ENCODE results near the gene PBRM1.
"Not testable (repeated sequence)": the region's sequence is repeated elsewhere in the genome, so short reads cannot be mapped to it uniquely, and the experiment has no call there.

PBRM1 gene

DNA sequence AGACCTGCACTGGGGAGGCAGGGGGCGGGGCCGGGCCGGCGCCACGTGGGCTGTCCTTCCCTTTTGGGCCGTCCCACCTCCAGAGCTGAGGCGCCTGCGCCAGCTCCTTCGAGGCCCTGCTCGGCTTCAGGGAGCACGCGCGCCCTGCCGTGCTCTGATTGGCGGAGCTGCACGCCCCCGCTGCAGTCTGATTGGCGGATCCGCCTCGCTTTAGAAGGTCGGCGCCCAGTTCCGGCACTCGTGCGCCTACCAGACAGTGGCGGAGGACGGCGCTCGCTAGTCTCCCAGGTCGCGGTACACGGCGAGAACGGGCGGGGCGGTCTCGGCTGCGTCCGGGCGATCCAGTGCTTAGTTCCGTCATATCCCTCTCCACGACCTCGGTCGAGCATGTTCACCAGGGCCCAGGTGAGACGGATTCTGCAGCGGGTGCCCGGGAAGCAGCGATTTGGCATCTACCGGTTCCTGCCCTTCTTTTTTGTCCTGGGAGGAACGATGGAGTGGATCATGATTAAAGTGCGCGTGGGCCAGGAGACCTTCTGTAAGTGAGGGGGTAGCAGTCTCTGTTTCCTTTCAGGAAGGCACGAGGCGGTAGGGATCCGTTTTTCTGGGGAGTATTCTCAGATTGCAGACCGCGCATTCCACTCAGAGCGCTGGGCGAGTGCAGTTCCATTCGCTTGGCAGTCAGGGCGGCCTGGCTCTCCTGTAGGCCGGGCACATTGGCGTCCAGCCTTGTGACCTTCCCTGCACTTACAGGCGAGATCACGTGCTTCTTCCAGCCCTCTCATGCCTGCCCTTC lies 149.1 kb downstream of the PBRM1 start, which contains the start of gene UQCC5:
Gene UQCC5 (plus strand): TSS at position 237 of the 796 bp plus-strand sequence. CDS start 151 bp downstream, at position 388.
- DNase-seq (ENCODE audit: low read depth in 2 of 2), result peak; percentile 96 to 97

DNA sequence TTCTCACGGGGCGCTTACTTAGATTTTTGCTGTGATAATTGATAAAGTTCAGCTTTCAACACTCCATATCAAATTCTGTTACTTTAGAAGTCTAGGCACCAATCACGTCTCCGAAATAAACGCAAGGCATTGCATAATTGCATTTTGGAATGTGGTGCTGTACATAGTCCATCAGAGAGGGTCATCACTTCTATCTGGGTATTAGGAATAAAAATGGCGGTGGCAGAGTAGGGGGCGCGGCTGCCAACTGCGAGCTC lies 149.7 kb downstream of the PBRM1 start:
- no peak for DNase-seq (ENCODE audit: low read depth in 2 of 2)

DNA sequence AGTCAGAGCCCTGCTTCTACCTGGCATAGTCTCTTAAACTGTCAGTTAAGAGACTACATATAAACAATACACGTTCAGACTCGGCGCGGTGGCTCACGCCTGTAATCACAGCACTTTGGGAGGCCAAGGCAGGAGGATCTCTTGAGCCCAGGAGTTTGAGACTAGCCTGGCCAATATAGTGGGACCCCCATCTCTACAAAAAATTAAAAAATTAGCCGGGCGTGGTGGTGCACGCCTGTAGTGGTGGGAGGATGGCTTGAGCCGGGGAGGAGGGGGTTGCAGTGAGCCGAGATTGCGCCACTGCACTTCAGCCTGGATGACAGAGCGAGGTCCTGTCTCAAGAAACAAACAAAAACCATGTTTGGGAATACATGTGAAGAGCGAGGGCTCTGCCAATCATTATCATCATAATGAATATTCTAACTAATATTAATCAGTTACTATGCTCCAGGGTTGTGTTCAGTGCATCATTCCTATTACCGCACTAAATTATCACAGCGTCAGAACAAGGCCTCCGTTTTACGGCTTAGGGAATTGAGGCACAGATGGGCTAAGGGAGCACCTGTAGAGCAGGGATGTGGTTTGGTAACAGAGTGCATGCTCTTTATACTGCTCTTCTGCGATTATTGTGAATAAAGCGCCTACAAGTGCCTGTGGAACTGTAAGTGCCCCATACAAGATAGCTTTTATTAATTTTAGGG lies 150.2 kb downstream of the PBRM1 start:
- no peak for DNase-seq (ENCODE audit: low read depth in 2 of 2)

DNA sequence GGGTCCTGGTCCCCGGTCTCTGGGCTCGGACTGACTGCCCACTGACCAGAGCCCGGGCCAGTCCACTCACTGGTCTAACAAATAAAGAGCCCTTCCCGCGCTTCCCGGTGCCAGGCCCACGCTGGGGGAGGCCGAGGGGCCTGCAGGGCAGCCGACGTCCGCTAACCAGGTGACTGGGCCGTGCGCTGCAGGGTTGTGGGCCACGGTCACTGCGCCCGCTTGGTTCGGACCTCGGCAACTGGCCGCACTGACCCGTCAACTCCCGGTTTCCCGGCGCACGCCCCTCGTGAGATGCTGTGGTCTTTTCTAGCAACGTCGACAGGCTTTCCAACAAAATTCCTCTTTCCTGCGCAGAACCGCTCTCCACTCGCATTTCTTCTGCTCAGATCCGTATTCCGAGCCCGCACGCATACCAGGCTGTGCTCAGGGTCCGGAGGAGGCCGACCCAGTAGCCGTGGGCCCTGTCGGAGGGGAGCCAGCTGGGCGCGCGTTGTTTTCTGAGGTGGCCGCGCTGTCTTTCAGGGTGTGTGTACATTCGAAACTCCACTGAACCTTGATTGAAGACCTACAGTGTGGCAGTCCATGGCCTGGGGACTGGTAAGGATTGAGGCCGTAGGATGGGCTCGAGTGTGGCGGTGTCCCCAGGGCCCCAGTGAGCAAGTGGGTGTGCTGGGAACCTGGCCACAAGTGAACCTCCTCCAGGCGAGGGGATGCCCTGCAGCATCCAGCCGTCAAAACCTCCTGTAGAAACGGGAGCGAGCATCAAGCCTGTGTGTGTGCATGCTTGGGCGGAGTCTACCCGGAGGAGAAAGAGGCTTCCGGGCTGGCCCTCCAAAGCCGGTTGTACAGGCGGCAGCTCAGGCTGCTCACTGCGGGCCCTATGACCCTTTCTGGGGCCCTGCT lies 151.2 kb downstream of the PBRM1 start:
- no peak for DNase-seq (ENCODE audit: low read depth in 2 of 2)

DNA sequence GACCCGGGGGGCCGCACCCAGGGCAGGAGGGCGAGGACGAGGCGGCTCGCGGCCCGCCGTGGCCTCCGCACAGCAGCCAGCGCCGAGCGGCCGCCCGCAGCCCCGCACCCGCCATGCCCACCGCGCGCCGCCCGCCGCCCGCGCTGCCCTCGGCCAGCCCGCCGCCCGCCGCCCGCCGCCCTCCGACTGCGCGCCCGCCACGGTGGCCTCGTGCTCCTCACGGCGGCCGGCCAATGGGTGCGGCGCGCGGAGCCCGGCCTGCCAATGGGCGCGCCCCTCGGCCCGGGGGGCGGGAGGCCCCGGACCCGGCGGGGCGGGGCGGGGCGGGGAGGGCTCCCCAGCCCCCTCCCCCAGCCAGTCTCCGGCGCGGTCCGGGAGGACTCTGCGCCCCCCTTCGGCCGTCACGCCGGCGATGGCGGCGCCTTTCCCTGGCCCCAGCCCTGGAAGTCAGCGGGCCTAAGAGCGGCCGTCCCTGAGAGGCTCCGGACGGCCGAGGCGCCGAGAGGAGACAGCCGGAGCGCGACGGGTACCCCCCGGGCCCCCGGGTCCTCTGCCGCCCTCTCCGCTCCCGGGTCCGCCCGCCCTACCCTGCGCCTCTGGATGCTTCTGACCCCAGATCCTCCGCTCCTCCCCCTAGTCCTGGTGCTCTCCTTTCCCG lies 152.0 kb downstream of the PBRM1 start, which contains the start of gene NT5DC2:
Gene NT5DC2 (minus strand): TSS at position 235 of the 658 bp plus-strand sequence. CDS start 120 bp downstream, at position 115.
- DNase-seq (ENCODE audit: low read depth in 2 of 2), result peak; percentile 52 to 55

DNA sequence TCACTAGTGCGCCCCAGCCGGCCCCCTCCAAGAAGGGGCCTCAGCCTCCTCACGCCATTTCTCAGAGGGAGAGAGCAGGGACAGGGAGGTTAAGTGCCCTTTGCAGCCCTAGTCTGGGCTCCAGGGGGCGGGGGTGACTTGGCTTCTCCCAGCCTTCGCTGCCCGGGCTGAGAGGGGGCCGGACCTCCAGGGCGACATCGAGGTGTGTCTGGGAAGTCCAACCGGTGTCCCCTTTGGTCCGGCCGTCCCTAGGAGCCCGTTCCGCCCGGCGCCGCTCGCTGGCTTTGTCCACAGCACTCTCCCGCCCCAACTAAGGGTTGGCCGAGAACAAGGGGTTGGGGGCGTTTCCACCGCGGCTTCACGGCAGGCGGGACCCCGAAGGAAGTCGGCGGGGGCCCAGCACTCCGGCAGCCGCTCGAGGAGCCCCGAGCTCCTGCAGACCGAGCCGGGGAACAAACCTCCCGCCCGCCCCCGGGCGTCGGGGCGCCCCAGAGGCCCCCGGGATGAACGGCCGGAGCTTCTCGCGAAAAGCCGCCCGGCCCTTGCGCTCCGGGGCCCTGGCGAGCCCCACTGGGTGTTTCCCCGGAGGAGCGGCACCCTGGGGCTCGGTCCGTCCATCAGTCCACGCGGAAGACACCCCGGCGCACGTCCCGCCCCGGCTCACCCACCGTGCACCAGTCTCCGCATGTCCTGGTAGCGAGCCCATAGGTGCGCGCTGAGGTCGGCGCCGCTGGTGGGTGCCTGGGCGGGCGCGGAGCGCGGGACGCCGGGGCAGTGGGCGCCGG lies 152.7 kb downstream of the PBRM1 start:
- no peak for DNase-seq (ENCODE audit: low read depth in 2 of 2)

DNA sequence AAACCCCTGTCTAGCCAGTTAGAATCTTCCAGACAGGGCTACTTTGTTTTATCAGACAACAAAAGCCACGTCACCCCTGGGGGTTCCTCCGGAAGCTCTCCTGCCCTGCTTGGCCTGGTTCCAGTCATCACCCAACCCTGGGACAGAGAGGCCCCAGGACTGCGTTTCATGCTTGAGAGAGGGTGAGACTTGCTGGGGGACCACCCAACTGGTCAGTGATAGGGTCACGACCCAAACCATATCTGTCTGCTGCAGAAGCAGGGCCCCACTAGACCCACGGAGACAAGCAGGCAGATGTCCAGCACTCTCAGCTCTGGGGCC lies 153.2 kb downstream of the PBRM1 start:
- no peak for DNase-seq (ENCODE audit: low read depth in 2 of 2)

DNA sequence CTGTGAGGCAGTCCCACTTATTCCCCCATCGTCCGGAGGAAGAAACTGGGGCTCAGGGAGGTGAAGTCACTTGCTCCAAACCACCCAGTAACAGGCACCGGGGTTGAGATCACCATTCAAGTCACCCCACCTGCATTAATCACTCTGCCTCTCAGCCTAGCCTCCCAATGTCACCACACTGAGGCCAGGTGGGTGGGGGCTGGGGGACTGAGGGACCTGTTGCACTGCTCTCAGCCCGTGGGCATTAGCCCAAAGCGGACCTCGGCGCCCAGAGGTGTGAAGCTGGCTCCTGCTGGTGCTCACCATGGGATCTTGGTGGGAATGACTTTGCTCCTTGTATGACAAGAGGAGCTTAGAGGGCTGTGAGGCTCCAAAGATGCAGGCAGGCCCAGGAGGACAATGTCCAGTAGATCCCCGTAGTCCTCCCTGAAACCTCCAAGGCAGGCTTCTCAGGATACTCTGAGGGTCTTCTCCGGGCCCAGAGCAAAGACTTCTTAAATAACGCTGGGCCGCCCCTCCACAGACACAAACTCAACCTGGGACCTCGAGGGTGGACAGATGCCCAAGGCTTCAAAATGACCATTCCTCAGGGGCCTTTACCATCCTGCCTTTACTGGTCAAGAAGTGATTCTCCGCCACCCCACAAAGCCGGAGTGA lies 153.7 kb downstream of the PBRM1 start:
- DNase-seq (ENCODE audit: low read depth in 2 of 2), result no peak

DNA sequence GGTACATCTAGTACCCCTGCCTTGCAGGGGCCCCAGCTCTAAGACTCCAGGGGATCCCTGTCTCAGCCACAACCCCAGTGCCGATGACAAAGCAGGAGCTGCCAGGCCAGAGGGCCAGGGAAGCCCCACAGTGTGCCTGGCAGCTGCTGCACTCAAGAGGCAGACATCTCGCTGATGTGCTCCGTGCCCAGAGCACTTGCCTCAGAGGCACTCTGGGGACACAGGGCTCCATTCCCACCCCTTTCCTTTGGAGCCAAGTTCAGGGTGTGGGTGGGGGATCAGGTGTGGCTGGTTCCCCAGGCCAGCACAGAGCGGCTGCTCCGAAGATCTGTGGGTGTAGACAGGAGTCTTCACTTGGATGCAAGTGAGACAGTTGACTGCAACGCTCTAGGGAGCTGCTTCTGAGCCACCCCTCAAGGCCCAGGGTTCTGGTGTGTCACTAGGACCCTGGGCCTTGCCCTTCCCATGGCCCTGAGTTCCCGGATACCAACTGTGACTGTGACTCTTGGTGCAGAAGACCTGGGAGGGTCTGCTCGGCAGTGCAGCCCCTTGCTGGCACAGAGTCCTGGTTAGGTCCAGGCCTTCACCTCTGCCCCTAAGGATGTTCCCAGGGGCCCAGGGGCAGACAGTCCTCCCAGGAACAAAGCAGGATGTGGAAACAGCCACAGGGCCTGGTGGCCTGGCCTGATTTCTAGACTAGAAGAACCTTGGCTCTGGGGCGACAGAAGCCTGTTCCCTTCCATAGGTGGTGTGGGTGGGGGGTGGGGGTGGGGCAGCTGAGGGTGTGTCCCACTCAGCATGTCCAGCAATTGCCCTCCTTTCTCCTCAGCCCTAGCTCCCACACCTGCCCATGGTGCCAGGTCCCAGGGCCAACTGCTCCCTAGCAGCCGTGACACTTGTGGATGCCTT lies 154.5 kb downstream of the PBRM1 start:
- DNase-seq (ENCODE audit: low read depth in 2 of 2), result no peak

DNA sequence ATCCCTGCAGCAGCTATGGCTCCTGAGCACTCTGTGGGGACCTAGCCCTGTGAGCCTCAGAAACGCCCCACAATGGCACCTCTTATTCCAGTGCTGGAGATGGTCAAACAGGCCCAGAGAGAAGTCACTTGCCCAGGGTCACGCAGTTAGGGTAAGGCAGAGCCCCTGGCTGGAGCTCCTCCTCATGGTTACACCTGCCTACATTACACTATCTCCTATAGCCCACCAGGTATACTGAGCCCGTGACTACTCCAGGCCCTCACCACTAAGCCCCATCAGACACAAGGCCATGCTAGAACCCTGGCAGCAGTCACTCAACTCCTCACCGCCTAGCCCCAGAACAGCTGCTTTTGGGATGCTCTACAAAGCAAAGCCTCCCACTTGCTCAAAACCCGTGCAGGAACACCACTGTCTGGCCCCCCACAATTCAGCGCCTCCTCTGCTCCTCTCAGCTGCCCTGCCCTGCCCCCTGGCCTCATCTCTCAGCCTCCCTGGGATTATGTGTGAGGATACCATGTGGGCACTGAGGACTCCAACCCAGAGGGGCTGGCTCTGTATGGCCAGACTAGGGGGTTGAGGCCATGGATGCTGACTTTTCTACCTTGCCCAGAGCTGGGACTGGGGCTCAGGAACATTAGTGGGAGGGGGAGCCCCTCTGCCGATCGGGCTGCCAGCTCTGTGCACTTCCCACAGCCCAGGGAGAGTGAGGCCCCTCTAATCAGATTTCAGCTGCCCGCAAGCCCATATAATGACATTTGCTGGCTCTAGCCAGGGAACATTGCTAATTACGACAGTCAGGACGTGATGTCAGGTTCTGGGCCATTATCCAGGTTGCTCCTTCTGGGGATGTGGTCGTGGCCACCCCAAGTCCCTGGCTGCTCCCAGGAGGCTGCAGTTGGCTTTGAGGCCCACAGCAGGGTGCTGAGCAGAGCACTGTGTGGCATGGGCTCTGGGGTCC lies 156.1 kb downstream of the PBRM1 start:
- no peak for DNase-seq (ENCODE audit: low read depth in 2 of 2)

DNA sequence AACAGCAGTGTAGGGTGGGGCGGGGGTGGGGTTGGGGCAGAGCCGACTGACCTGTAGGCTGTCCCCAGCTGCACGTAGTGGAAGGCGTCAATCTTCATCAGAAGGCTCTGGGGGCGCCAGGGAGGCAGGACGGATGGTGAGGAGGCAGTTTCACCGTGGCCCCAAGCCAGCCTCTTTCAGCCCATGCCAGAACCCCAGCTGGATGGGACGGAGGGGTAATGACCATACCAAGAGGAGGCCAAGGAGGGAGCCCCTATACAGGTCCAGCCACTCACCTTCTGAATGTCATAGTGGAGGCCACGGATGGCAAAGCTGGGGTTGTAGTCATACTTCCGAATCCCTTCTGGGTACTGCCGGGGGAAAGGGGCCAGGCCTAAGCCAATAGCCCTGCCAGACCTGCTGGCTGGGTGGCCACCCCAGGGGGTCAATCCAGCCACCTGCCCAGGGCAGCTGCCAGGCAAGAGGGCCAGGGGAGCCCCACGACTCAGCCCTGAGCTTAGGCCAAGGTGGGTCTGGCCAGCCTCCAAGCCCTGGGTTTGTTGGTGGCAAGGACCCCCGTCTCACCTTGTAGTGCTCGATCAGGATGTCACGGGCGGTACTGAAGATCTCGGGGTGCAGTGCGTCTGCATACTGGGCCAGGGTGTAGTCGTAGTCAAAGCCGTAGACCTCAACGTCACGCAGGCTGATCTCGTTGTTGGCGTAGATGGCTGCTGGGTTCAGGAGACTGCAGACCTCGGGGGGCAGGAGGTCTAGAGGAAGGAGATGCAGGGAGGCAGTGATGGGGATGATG lies 156.9 kb downstream of the PBRM1 start:
- DNase-seq (ENCODE audit: low read depth in 2 of 2), result no peak

DNA sequence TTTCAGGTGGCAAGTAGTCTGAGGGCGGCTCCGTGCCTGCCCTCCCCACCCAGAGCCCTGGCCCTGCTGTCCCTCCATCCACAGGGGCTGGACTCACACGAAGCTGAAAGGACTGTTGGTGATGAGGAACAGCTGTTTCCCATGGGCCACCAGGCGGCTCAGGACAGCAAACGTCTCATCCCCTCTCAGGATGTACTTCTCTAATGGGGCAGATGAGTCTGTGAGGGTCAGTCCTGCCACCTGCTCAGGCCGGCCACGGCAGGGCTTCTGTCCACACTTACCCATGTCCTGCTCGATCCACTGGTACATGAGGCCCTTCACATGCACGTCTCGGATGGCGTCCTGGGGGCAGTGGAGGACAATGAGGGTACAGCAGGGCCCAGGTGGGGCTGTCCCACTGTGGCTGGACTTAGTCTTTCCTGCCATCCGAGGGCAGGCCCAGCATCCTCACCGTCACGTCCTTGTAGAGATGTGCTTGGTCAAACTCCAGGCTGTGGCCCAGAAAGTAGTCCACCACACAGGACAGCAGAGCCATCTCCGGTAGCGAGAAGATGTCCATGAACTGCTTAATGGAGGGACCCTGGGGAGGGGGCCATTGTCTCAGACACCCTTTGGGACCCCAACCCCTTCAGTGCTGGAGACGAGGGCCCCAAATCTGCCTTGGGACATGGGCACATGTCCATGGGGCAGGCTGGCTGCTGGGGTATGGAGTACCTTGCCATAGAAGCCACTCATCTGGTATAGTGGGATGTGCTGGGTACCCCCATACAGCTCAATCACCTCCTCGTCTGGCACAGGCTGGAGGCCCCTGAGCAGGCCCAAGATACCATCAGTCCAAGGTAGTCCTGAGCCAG lies 157.8 kb downstream of the PBRM1 start:
- DNase-seq (ENCODE audit: low read depth in 2 of 2), result no peak

DNA sequence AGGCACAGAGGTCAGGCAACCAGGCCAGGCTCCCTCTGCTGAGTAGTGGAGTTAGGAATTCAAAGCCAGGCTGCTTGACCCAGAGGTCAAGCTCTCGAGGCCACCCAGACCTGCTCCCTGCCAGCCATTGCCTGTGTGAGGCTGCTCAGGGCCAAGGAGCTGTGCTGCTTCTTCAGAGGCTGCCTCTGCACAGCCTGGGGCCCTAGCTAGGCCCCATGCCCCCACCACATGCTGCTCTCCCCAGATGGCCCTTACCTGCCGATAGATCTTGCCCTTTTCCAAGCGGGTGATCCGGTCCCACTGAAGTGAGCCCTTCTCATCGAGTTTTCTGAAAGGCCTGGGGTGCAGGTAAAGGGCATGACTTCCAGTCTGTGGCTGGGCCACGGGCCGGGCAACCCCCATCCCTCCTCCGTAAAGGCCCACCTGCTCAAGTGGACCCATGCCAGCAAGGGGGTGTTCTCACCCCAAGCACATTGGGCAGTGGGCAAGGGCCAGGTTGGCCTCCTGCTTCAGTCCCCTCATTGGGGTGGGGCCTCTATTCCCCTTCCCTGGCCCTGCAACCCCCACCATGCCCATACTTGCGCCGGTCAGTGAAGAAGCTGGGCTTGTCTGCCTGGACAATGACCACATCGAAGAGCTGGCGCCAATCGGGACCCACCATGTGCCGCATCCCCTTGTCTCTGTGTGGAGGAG lies 158.5 kb downstream of the PBRM1 start:
- DNase-seq (ENCODE audit: low read depth in 2 of 2), result no peak

DNA sequence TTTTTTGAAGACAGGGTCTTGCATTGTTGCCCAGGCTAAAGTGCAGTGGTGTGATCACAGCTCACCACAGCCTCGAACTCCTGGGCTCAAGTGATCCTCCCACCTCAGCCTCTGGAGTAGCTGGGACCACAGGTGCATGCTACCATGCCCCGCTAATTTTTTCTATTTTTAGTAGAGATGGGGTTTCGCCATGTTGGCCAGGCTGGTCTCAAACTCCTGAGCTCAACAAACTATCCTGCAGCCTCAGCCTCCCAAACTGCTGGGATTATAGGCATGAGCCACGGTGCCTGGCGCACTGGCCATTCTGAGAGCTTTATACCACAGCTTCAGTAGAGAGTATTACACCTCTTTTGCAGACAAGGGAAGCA lies 159.1 kb downstream of the PBRM1 start:
- DNase-seq (ENCODE audit: low read depth in 2 of 2), result not testable (repeated sequence)

DNA sequence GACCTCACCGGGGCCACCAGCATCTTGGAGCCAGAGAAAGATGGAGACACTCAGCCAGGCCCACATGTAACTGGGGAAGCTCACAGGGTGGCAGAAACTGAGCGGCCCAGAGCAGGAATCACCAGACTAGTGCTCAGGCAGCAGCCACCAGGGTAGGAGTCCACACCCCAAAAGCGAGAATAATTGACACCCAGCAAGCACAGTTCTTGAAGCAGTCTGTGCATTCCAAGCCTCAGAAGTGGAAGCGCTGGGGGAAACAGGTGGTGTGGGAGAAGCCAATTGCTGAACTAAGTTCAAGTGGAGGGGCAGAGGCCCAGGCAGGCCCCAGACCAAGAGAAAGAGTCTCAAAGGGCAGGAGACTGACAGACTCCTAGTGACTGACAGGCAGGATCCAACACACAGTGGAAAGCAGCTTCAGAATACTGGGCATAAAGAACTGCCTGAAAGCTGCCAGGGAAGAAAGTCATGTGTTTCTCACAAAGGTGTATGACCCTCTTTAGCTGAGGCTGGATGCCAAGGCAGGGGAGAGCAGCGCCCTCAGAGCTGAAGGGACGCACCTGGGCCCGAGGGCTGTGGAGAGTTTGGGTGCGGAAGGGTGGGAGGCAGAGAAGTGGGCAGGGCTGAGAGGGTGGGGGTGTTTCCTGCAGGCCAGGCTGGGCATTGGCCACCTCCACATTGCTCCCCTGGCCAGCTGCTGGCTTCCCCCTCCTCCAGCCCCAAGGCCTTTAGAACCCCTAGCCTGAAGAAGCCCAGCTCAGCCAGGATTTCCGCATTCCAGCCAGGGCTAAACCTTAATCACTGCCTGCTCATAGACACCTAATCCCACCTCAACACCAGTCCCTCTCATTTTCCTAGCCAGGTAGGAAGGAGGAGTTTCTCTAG lies 159.8 kb downstream of the PBRM1 start:
- DNase-seq (ENCODE audit: low read depth in 2 of 2), result no peak

Measured in fibroblast of skin of left quadriceps (primary cell).